ENCODE results near the gene ZNF205.

ZNF205 gene

DNA sequence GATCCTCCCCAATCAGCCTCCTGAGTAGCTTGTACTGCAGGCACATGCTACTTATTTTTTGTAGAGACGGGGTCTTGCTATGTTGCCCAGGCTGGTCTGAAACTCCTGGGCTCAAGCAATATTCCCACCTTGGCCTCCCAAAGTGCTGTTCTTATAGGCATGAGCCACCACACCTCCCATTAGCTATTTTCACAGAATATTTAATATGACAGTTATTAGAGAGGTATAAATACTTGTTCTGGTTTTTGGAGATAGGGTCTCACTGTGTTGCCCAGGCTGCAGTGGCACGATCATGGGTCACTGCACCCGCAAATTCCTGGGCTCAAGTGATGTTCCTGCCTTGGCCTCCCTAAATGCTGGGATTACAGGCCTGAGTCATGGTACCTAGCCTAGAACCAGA, 43.6 kb downstream of the ZNF205 start:
- H3K4me3 ChIP-seq (ENCODE audit: low read depth in 1 of 2, low read length in 1 of 2), result no peak overlapping the region
- TF ChIP-seq, protein P1, sequence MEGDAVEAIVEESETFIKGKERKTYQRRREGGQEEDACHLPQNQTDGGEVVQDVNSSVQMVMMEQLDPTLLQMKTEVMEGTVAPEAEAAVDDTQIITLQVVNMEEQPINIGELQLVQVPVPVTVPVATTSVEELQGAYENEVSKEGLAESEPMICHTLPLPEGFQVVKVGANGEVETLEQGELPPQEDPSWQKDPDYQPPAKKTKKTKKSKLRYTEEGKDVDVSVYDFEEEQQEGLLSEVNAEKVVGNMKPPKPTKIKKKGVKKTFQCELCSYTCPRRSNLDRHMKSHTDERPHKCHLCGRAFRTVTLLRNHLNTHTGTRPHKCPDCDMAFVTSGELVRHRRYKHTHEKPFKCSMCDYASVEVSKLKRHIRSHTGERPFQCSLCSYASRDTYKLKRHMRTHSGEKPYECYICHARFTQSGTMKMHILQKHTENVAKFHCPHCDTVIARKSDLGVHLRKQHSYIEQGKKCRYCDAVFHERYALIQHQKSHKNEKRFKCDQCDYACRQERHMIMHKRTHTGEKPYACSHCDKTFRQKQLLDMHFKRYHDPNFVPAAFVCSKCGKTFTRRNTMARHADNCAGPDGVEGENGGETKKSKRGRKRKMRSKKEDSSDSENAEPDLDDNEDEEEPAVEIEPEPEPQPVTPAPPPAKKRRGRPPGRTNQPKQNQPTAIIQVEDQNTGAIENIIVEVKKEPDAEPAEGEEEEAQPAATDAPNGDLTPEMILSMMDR (IDR thresholded peaks at IDR 0.05), result no peak
- peaks cover 44% of the 10 kb centered on the region in 2 experiments for H3K4me1 ChIP-seq (ENCODE audit: control insufficient read depth in 1 of 2, insufficient read depth in 1 of 2, low read depth in 1 of 2, low read length in 1 of 2)
- H3K27me3 ChIP-seq, result peaks cover 93% of the 10 kb centered on the region
- H3K9me3 ChIP-seq, result no peaks in the 10 kb centered on the region
- H3K36me3 ChIP-seq, result no peaks in the 10 kb centered on the region
- no peak overlapping the region for H3K27ac ChIP-seq

DNA sequence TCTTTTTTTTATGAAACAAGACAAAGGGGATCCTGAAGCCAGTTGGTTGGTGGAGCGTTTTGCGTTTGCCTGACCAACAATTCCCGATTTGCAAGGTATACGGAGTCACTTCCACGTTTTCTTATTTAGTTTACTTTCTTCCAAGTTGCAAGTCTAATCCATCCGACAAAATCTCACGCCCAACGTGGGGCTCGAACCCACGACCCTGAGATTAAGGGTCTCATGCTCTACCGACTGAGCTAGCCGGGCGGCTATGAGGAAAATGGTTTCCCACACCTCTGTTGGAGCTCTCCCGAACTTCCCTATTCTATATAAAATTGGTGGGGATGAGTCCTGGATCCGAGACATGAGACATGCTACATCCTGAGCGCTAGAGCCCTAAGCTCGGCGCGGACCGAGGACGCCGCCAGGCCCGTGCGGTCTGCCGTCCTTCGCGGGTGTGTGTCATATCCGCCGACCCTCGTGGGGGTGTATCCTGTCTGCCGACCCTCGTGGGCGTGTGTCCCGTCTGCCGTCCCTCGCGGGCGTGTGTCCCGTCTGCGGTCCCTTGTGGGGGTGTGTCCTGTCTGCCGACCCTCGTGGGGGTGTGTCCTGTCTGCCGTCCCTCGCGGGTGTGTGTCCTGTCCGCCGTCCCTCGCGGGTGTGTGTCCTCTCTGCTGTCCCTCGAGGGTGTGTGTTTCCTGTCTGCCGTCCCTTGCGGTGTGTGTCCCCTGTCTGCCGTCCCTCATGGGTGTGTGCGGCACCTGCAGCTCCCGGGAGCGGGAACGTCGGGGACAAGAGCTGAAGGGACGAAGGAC, 45.0 kb downstream of the ZNF205 start:
- peaks cover 29 to 34% of the 10 kb centered on the region in 2 experiments for H3K4me1 ChIP-seq (ENCODE audit: control insufficient read depth in 1 of 2, insufficient read depth in 1 of 2, low read depth in 1 of 2, low read length in 1 of 2)
- peaks cover 93% of the 10 kb centered on the region for H3K27me3 ChIP-seq
- H3K36me3 ChIP-seq, result no peaks in the 10 kb centered on the region
- peak overlapping the region; percentile 81 for H3K4me3 ChIP-seq (ENCODE audit: low read depth in 1 of 2, low read length in 1 of 2)
- TF ChIP-seq, protein P1 (IDR thresholded peaks at IDR 0.05), result no peak
- H3K27ac ChIP-seq, result peak overlapping the region; percentile 63
- no peaks in the 10 kb centered on the region for H3K9me3 ChIP-seq

DNA sequence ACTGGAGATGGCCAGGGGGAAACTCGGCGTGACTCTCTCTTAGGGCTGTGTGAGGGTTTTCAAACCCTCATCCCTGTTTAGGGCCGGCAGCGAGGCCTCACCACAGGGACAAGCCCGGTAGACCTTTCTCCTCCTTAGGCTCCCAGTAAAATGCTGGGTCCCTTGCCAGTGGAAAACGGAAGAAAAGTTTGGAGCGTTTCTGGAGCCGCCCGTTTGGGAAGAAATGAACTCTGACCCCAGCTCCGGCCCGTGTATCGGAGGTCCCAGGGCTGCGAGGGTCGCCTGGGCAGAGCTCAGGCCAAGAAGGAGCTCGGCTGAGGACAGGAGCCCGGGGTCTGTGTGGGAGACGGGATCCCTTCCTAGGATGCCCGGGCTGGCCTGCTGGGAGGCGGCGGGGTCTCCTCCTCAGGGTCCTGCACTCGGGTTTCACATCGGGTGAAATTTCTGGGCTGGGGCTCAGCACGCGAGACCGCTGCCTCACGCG, 45.7 kb downstream of the ZNF205 start:
- peak overlapping the region; percentile 63 for H3K27ac ChIP-seq

GRCh38 chr16:3158510-3159314, 46.3 kb downstream of the ZNF205 start:
- peaks cover 28 to 33% of the 10 kb centered on the region in 2 experiments for H3K4me1 ChIP-seq (ENCODE audit: control insufficient read depth in 1 of 2, insufficient read depth in 1 of 2, low read depth in 1 of 2, low read length in 1 of 2)
- no peaks in the 10 kb centered on the region for H3K9me3 ChIP-seq
- H3K27me3 ChIP-seq, result peaks cover 91% of the 10 kb centered on the region
- H3K36me3 ChIP-seq, result no peaks in the 10 kb centered on the region
- TF ChIP-seq, protein P1 (IDR thresholded peaks at IDR 0.05), result no peak
- peak overlapping the region; percentile 63 for H3K27ac ChIP-seq
- H3K4me3 ChIP-seq (ENCODE audit: low read depth in 1 of 2, low read length in 1 of 2), result peak overlapping the region; percentile 81

More for the DNA sequence above, 45.7 kb downstream of the ZNF205 start:
- Histone ChIP-seq H3K4me1 (ENCODE audit: control insufficient read depth in 1 of 2, insufficient read depth in 1 of 2, low read depth in 1 of 2, low read length in 1 of 2) (peaks cover 24 to 29% of the 10 kb centered on the region in 2 experiments), H3K36me3 (no peaks in the 10 kb centered on the region), H3K9me3 (no peaks in the 10 kb centered on the region), H3K27me3 (peaks cover 93% of the 10 kb centered on the region), H3K4me3 (ENCODE audit: low read depth in 1 of 2, low read length in 1 of 2) (peak overlapping the region; percentile 81)
- TF ChIP-seq, protein P1 (IDR thresholded peaks at IDR 0.05), result no peak

DNA sequence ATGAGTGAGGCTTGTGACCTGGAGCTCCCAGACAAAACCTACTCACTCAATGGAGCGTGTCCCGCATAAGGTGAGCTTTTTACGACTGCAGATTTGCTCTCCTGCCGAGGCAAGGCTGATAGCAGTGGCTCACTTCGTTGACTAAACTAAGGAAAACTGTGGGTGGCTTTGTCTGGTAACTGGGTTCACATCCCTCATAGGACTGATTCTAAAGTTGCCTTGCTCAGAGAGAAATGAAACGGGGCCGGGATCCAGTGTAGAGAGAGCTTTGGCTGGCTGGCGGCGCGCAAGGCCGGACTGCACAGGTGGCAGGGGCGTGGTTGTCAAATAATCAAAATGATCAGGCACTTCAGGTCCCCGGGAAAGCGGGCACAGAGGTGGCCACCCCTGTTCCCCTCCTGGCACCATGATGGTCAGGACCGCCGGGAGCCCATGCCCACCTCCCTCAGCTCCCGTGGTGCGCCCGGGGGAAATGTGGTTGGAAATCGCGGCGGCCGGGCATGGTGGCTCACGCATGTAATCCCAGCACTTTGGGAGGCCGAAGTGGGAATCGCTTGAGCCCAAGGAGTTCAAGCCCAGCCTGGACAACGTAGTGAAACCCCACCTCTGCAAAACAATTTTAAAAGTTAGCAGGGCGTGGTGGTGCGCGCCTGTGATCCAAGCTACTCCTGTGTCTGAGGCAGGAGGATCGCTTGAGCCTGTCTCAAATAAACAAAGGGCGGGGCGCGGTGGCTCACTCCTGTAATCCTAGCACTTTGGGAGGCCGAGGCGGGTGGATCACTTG, 49.0 kb downstream of the ZNF205 start:
- no peak overlapping the region for H3K27ac ChIP-seq
- H3K4me3 ChIP-seq (ENCODE audit: low read depth in 1 of 2, low read length in 1 of 2), result no peak overlapping the region
- TF ChIP-seq, protein P1 (IDR thresholded peaks at IDR 0.05), result no peak
- no peaks in the 10 kb centered on the region for H3K36me3 ChIP-seq
- peaks cover 85% of the 10 kb centered on the region for H3K27me3 ChIP-seq
- H3K4me1 ChIP-seq (ENCODE audit: control insufficient read depth in 1 of 2, insufficient read depth in 1 of 2, low read depth in 1 of 2, low read length in 1 of 2), result peaks cover 38 to 40% of the 10 kb centered on the region in 2 experiments
- H3K9me3 ChIP-seq, result no peaks in the 10 kb centered on the region

Data from neutrophil (primary cell).